HG03139 (cell line): ENCODE measurements around the gene VDAC2.
A peak's percentile ranks its signal among the peaks of the same experiment; 100 is the strongest.
"Not testable (repeated sequence)": the region's sequence is repeated elsewhere in the genome, so short reads cannot be mapped to it uniquely, and the experiment has no call there.

ENCODE experiments used
- ATAC-seq: cut with Tn5 transposase; IDR thresholded peaks from one replicate; pipeline ENCODE4 v1.9.1; 2021; ENCODE audit not compliant: unreplicated experiment

Gene VDAC2, protein sequence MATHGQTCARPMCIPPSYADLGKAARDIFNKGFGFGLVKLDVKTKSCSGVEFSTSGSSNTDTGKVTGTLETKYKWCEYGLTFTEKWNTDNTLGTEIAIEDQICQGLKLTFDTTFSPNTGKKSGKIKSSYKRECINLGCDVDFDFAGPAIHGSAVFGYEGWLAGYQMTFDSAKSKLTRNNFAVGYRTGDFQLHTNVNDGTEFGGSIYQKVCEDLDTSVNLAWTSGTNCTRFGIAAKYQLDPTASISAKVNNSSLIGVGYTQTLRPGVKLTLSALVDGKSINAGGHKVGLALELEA

DNA sequence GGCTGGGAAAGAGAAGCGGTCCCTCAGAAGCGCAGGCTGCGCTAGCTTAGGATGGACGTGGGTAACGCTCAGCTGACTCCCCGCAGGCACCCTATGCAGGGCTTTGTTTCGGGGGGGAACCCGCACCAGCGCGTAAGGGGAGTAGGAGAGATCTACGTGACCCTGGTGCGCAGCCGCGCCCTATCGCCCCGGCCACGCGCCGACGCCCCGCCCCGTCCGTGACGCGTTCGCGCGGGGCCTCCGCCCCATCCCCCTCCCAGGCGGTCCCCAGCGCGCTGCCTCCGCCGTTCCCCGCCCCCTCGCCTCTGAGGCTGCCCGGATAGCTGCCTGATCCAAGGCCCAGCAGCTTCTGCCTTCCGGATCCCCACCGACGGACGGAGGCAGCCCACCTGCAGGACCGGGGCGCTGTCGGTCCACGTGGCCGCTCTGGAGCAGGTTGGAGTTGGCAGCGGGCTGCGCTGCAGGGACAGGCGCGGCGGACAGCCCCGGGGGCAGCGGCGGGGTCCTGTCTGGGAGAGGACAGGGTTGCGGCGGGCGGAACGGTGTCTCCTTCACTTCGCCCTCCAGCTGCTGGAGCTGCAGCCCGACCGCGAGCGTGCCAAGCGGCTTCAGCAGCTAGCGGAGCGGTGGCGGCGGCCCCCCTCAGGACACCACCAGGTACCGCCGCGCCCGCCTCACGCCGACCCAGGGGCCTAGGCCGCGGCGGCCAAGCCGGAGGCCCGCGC lies at the start of gene VDAC2:
Gene VDAC2 (plus strand): TSS at position 515 of the 725 bp plus-strand sequence. CDS start 363 bp downstream, outside the sequence.
- peak; percentile 81 for ATAC-seq

DNA sequence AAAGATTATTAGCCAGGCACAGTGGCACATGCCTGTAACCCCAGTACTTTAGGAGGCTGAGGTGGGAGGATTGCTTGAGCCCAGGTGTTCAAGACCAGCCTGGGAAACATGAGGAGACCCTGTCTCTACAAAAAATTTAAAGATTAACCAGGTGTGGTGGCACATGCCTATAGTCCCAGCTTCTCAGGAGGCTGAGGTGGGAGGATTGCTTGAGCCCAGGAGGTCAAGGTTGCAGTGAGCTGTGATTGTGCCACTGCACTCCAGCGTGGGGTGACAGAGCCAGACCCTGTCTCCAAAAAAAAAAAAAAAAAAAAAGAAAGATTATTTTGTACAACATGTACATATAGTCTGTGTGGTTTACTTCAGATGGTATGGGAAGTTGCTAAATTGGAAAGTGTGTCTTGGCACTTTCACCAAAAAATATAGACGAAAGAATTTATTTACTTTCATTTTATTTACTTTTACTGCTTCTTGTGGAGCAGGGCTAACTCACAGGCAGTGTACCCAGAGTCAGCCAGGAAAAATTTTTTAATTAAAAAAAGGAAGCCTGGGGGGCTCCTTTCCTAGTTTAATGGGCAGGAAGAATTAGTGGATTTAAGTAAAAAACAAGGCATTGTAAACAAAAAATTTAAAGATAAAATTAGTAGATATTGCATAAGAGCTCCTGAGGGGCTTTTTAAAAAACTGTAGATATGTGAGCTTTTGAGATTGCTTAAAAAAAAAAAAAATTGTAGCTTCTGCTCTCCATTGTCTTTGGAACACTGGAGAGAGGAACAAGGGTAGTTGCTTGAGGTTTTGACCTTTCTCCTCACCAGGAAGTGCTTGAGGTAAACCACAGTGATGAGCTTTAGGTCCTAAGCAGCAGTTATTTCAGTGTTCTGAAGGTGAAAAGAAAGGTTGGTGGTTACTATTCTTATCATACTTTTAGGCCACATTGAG lies 44.6 kb upstream of the VDAC2 start:
- peak; percentile 93 for ATAC-seq

DNA sequence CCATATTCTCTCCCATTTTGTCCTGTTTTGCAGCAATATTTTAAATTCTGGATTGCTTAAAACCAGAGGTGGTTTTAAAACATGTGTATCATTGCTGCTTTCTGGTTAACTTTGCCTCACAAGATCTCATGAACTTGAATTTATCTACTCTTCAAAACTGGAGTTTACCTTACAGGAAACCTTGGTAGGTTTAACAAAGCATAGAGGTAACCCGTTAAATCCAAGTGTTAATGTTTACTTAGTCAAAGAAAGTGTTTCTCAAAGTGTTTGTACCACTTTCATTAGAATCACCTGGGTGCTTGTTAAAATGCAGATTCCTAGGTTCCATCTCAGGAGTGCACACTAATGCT lies 44.0 kb upstream of the VDAC2 start:
- ATAC-seq = peak; percentile 28

DNA sequence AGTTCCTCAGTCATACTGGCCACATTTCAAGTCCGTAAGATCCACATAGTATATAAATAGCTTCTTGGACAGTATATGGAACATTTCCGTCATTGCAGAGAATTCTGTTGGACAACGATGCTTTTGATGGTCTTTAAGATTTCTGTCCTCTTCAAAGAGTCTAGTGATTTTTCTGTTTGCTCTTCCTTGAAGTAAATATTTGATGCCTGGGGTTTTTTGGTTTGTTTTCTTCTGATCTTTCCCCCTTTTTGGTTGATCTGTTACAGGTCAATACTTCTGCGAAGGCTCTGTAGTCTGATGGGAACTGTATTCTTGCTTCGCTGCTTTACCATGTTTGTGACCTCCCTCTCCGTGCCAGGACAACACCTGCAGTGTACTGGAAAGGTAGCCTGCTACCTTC lies 42.3 kb upstream of the VDAC2 start:
- no peak for ATAC-seq

DNA sequence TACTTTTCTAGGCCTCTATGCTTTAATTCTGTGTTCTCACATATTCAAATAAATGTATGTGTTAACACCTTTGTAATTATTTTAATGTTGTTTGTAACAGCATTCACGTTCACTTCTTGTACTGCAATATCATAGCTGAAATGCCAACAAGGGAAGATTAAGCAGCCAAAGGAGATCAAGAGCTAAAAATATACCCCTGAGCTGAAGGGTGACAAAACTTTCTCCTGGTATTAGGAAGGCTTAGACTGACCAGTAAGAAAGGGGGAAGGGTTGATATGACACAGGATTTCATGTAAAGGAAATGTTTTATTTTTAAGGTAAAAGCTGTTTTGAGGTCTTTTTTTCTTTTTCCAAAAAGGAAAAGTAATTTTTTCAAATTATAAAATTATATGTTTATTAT lies 40.4 kb upstream of the VDAC2 start:
- ATAC-seq = no peak

DNA sequence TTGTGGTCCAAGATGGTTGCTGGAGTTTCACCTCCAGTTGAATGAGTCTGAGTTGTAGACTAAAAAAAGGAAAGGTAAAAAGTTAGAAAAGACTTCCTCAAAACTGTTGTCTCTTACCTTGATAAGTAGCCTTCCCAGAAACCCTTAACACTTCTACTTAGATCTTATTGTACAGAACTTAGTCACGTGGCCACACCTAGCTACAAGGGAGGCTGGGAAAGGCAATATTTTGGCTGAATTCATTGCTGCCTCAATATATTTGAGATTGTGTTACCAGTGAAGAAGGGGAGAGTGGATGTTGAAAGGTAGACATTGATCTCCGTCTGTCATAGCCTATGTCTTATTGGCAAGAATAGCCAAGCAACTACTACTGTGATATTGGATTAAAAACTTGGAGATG lies 35.5 kb upstream of the VDAC2 start:
- ATAC-seq = no peak

DNA sequence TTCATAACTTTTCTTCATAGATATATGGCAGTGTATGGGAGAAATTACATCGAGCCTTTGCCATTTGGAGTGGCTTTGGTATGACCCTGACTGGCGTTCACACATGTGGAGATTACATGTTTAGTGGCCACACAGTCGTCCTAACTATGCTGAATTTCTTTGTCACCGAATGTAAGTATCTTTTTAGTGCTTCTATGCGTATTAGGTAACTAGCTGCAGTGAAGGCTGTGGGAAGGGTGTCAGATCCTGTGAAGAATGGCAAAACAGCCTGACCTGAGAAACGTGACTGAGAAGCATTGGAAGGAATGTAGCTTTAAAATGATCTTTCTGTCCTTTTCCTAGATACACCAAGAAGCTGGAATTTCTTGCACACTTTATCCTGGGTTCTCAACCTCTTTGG lies 34.5 kb upstream of the VDAC2 start:
- no peak for ATAC-seq

DNA sequence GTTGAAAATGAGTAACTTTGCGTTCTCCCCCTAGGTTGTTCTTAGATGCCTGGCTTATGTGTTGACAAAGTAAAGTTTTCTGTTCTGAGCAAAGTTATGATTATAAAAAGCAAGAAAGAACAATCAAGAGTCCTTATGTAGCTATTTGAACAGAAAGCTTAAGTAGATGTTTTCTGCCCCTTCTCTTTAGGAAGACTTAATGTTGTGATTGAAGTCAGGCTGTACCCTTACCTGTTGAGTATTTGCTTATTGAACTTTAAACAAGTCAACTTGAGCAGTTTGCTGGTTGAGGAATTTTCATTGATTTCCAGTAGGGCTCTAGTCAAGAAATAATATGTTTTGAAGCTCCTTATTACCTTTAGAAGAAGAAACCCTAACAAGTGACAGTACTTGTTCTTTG lies 33.9 kb upstream of the VDAC2 start:
- ATAC-seq = no peak

DNA sequence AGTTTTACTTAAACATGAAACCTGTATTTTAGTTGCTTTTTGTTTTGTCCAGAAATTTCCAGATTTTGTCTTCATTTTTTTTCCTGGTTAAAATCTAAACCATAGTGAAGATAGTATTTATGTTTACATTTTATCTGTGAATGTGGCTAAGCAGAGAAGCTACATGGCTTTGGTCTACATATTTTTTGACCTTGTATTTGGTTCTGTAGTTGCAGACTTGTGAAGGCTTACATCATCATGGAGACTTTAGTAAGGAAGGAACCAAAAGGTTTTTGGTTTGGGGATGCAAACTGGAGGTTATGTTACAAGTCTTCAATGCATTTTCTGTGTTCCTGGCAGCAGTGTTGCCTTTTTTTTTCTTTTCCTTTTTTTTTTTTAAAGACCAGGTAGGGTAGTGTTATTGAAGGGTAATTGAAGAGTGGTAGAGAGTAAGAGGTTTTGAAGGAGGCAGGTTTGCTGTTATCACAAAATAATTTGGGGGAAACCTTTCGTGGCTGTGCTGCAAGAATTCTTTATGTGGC lies 30.9 kb upstream of the VDAC2 start:
- ATAC-seq = no peak

DNA sequence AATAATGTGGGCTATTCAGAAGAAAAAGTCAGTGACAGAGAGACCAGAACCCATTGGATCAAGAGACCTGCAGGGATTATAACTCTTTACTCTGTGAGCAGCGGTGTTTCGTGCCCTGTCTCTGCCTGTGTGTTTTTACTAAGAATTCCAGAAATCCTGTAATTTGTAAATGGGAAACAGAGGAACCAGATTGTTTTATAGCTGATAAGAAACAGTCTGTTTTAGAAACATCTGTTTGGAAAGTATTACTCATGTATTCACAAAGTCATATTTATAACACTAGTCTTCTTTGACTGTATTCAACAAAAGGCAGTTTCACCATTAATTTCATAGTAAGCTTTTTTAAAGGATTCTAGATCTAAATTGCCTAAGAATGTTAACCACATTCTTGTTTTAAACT lies 30.0 kb upstream of the VDAC2 start:
- ATAC-seq = no peak

DNA sequence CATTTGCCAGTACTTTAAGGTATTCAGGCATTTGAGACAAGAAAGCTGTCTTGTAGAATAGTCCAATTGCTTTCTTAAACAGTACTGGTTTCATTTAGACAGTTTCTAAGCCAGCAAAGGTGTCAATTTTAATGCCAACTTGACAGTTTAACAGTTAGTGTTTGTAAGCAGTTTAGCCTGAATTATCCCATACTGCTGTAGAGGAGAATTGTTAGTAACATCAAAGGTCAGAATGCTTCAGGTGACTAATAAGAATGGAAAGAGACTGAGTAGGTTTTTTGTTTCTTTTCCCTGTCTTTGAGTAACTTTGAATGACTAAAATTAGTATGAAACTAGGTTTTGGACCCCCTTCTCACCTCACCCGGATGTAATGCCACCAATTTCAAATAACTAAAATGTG lies 29.5 kb upstream of the VDAC2 start:
- ATAC-seq = no peak

DNA sequence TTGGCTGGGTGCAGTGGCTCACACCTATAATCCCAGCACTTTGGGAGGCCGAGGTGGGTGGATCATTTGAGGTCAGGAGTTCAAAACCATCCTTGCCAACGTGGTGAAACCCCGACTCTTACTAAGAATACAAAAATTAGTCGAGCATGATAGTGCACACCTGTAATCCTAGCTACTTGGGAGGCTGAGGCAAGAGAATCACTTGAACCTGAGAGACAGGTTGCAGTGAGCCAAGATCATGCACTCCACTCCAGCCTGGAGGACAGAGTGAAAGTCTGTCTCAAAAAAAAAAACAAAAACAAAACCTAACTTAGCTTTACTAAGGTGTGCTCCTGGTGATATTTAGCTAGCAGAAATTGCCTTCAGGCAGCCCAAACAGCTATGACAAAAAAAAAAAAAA lies 24.3 kb upstream of the VDAC2 start:
- no peak for ATAC-seq

DNA sequence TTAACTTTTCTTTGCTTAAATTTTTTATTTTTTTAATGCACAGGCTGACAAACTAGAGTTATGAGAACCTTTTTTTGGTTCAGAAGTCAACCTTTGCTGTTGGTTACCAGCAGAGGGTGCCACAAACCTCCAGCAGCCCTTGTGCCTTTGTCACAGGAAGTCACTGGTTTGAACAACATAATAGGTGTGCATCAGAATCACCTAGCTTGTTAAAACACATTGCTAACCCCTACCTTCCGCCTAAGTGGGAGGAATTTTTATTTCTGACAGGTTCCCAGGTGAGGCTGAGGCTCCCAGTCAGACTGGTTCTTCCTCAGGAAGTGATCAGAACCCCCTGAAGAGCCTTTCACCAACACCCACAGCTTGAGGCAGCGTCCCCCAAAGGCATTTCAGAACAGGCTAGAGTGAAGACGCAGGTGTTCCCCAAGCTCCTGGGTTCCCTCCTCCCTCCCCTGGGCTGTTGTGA lies 22.6 kb upstream of the VDAC2 start:
- no peak for ATAC-seq

DNA sequence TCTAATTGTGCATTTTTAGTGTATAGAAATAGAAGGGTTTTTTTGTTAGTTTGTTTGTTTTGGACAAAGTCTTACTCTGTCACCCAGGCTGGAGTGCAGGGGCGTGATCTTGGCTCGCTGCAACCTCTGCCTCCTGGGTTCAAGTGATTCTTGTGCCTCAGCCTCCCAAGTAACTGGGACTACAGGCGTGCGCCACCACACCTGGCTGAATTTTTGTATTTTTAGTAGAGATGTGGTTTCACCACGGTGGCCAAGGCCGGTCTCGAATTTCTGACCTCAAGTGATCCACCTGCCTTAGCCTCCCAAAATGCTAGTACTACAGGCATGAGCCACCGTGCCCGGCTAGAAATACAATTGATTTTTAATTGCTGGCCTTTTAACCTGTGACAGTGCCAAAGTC lies 22.1 kb upstream of the VDAC2 start:
- ATAC-seq = not testable (repeated sequence)

DNA sequence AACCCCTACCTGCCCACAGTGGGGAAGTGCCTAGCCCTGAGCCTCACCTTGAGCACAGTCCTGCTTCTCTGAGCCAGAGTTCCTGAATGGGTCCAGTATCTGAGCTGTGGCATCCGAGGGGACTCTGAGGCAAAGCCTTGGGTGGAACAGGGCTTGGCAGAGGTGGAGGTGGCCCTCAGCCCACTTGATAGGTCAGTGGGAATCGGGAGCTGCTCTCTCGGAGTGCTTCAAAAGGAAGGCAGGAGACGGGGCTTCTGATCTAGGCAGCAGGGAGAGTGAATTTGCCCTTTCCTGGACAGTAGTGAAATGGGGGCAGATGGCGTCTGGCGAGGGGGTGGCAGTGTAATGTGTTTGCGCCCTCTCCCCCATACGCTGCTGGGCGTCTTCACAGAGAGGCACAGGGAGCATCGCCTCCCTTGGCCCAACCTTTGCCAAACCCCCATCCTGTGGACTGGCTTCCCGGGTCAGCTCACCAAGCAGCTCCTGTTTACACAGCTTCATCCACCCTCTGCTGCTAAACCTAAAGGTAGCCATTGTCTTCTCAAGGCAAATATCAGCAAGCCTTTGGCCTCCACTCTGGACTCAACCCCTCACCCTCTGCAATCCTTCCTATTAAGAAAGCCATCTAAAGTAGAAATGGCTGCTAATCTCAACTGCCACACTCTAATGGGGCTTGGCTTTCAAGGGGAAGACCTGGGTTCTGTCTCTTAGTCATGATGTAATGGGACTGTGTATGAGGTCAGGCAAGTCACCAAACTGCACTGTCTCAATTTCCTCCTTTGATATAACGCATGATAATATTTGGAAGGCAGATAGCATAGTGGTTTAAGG lies 21.1 kb upstream of the VDAC2 start:
- ATAC-seq = no peak

DNA sequence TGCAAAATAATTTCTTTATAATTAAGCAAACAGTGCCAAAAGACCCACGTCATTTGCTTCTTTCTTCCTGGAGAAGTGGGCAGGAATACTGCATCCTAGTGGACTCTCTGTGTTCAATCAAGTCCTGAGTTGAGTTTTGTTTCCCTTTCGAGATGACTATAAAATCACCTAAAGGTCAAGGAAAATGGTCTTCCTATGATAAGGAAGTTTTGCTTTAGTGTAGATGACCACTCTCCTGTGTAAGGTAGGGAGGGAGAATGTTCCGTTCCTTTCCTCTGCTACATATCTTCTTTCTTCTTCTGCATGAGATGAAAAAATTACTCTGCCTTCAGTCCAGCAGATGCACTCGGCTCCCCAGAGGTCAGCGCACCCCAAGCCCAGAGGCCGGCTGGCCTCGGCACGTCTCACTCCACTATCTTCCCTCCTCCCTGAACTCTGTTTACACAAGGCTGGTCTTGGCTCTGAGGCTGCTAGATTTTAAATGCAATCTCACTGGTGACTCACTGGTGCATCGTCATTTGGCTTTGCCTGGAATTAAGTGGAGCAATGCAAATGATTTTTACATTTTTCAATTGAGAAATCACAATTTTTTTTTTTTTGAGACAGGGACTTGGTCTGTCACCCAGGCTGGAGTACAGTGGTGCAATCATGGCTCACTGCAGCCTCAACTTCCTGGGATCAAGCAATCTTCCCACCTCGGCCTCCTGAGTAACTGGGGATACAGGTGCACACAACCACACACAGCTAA lies 18.6 kb upstream of the VDAC2 start:
- no peak for ATAC-seq

DNA sequence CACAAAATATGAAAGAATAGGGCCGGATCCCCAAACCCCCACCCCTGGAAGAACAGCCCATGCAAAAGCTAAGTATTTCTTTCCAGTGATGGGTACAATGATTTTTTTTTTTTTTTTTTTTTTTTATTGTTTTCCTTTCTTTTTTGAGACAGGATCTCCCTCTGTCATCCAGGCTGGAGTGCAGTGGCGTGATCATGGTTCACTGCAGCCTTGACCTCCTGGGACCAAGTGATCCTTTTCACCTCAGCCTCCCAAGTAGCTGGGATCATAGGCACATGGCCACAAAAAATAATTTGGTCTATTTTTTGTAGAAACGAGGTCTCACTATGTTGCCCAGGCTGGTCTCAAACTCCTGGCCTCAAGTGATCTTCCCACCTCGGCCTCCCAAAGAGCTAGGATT lies 16.0 kb upstream of the VDAC2 start:
- ATAC-seq = not testable (repeated sequence)

DNA sequence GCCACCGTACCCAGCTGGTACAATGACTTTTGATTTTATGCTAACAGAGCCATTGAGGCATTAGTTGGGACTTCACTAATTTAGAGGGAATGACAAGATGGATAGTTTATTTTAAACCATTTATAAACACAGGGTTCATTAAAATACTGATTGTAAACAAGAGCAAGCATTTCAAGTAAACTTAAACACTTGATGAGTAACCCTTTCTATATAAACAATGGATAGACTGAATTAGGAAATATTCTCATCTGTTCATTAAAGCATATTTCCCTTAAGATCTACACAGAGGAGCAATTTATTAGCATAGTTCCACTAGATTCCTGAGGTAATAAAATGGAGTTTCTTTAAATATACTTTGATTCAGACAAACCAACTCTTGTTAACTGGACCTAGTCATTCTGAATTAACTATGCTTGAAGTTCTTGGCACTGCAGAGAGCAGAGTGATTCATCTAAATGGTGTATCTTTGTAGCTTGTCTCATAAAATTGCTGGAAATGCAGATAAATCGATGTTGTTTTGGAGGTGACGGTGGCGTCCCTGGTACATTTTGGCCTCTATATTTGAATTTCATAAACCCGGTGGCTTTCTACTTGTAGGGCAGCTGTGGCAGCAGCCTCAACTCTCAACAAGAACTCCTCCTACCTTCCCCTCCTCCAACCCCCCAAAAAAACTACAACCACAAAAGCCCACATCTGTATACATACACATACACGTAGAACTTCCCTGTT lies 15.4 kb upstream of the VDAC2 start:
- ATAC-seq = no peak

DNA sequence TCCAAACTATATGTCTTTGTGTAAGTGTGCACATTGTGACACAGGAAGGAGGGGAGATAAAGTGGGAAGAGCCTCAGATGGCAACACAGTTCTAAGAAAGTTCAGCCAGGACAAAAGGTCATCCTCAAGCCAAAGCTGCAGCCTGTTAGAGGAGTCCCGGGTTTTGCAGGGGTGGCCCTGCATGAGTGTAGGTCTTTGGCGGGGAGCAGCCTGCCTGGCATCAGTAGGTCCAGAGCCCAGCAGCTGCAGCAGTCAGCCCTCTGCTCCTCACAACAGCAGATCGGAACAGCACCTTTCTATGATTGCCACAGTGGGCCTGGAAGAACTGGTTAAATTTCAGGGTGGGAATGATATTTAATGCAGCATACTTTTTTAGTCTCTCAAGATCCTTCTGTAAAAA lies 13.5 kb upstream of the VDAC2 start:
- ATAC-seq = no peak
